Liver (tissue), 9 donors: ENCODE data around the gene DIP2C. TPM values are rescaled to one million over a fixed set of nuclear protein-coding genes. Genes with fewer than 3 reads are reported as not detected.

Experiments
- DNase-seq: peaks from one replicate; pipeline ENCODE4 v3.0.0-alpha.2; 2017; ENCODE audit warnings: low spot score
- H3K27ac ChIP-seq, 2 donors: one replicate each; pipeline ENCODE4 v1.7.0; 2013; ENCODE audit warnings: inconsistent platforms in 2 of 2, low read length in 2 of 2, control low read depth in 1 of 2, low read depth in 1 of 2, mild to moderate bottlenecking in 1 of 2
- H3K27me3 ChIP-seq, 4 donors: one replicate each; pipeline versions ENCODE4 v1.6.1 to v1.7.0; 2013; ENCODE audit warnings: low read length in 3 of 4, inconsistent platforms in 1 of 4, mild to moderate bottlenecking in 1 of 4, moderate library complexity in 1 of 4; ENCODE audit not compliant: control insufficient read depth in 4 of 4, insufficient read depth in 4 of 4
- H3K36me3 ChIP-seq, 4 donors: one replicate each; pipeline versions ENCODE4 v1.6.1 to v1.7.0; 2013; ENCODE audit warnings: low read length in 3 of 4, mild to moderate bottlenecking in 3 of 4, low read depth in 1 of 4, moderate library complexity in 1 of 4; ENCODE audit not compliant: control insufficient read depth in 4 of 4, insufficient read depth in 3 of 4
- H3K4me1 ChIP-seq, 4 donors: one replicate each; pipeline versions ENCODE4 v1.6.1 to v1.7.0; 2013; ENCODE audit warnings: low read length in 3 of 4, mild to moderate bottlenecking in 3 of 4, moderate library complexity in 1 of 4; ENCODE audit not compliant: control insufficient read depth in 4 of 4, insufficient read depth in 4 of 4
- H3K4me3 ChIP-seq, 3 donors: one replicate each; pipeline versions ENCODE4 v1.6.1 to v1.7.0; 2013; ENCODE audit warnings: low read length in 3 of 3, control low read depth in 1 of 3, low read depth in 1 of 3, mild to moderate bottlenecking in 1 of 3
- H3K9ac ChIP-seq, 2 donors: one replicate each; pipeline ENCODE4 v1.7.0; 2013; ENCODE audit warnings: low read length in 2 of 2, mild to moderate bottlenecking in 2 of 2, moderate library complexity in 2 of 2, control low read depth in 1 of 2, low read depth in 1 of 2
- H3K9me3 ChIP-seq, 4 donors: one replicate each; pipeline versions ENCODE4 v1.6.1 to v1.7.0; 2013; ENCODE audit warnings: low read length in 3 of 4; ENCODE audit not compliant: control insufficient read depth in 4 of 4
- EGR1 ChIP-seq, 2 donors: IDR thresholded peaks; 2 replicates each; pipeline ENCODE4 v1.6.1; 2016 to 2018; ENCODE audit warnings: antibody characterized with exemption in 2 of 2, low read depth in 2 of 2
- FOXA1 ChIP-seq: IDR thresholded peaks from 2 replicates; pipeline ENCODE4 v1.6.1; 2016; ENCODE audit warnings: antibody characterized with exemption
- FOXA2 ChIP-seq: IDR thresholded peaks from 2 replicates; pipeline ENCODE4 v1.6.1; 2016; ENCODE audit warnings: antibody characterized with exemption
- HNF4A ChIP-seq, 2 donors: conservative IDR thresholded peaks; 2 replicates each; pipeline ENCODE4 v1.6.1; 2016; ENCODE audit warnings: antibody characterized with exemption in 2 of 2, mild to moderate bottlenecking in 2 of 2
- HNF4G ChIP-seq: IDR thresholded peaks from 2 replicates; pipeline ENCODE4 v1.6.1; 2016; ENCODE audit warnings: antibody characterized with exemption
- JUND ChIP-seq, 2 donors: IDR thresholded peaks; 2 replicates each; pipeline ENCODE4 v1.6.1; 2016; ENCODE audit warnings: antibody characterized with exemption in 2 of 2
- NR2F2 ChIP-seq: IDR thresholded peaks from 2 replicates; pipeline ENCODE4 v1.6.1; 2016; ENCODE audit warnings: antibody characterized with exemption
- RAD21 ChIP-seq, 2 donors: IDR thresholded peaks; 2 replicates each; pipeline ENCODE4 v1.6.1; 2016; ENCODE audit warnings: antibody characterized with exemption in 2 of 2, mild to moderate bottlenecking in 2 of 2
- RXRA ChIP-seq, 2 donors: IDR thresholded peaks; 2 replicates each; pipeline ENCODE4 v1.6.1; 2017 to 2018; ENCODE audit warnings: antibody characterized with exemption in 2 of 2, mild to moderate bottlenecking in 1 of 2
- SP1 ChIP-seq: IDR thresholded peaks from 2 replicates; pipeline ENCODE4 v1.6.1; 2018; ENCODE audit warnings: antibody characterized with exemption, mild to moderate bottlenecking
- TAF1 ChIP-seq: conservative IDR thresholded peaks from 2 replicates; pipeline ENCODE4 v1.6.1; 2016; ENCODE audit warnings: antibody characterized with exemption, mild to moderate bottlenecking
- YY1 ChIP-seq: IDR thresholded peaks from 2 replicates; pipeline ENCODE4 v1.6.1; 2016; ENCODE audit warnings: antibody characterized with exemption, mild to moderate bottlenecking
- WGBS: extraction: QIAGEN DNeasy Blood & Tissue Kit; methylation state at CpG from one replicate; pipeline ENCODE4 v1.1.7; 2013; 5-methylcytosine and 5-hydroxymethylcytosine counted together
- polyA plus RNA-seq, 2 donors: library from polyadenylated mRNA; stranded (reverse) in 1 of 2; unstranded in 1 of 2; fragments of 200-250 nt in 1 of 2; fragments of >200 nt in 1 of 2; fragmentation: Nextera tagmentation in 1 of 2; extraction: Ambion mirVana in 1 of 2; gene quantifications; one replicate each; pipeline versions ENCODE4 v1.2.1 to v1.2.3, GENCODE V29; 2013 to 2015
- total RNA-seq, 2 donors: library from RNA; depleted of rRNA; stranded (reverse); fragments of >200 nt; gene quantifications; one replicate each; pipeline ENCODE4 v1.2.3, GENCODE V29; 2014
- TF ChIP-seq, protein P1 (sequence below): IDR thresholded peaks from 2 replicates; pipeline ENCODE4 v1.6.1; 2016; ENCODE audit warnings: antibody characterized with exemption, mild to moderate bottlenecking
- TF ChIP-seq, protein P2 (sequence below): IDR thresholded peaks from 2 replicates; pipeline ENCODE4 v1.6.1; 2016; ENCODE audit warnings: antibody characterized with exemption
- TF ChIP-seq, protein P3 (sequence below): IDR thresholded peaks from 2 replicates; pipeline ENCODE4 v1.6.1; 2016; ENCODE audit warnings: antibody characterized with exemption
- TF ChIP-seq, protein P4 (sequence below): fragments of 150-350 bp; IDR thresholded peaks from 2 replicates; pipeline ENCODE4 v1.5.1; 2017; ENCODE audit warnings: improper control_type of control experiment, low read depth, low read length; ENCODE audit not compliant: missing input control
- TF ChIP-seq, protein P5 (sequence below): IDR thresholded peaks from 2 replicates; pipeline ENCODE4 v1.6.1; 2016; ENCODE audit warnings: antibody characterized with exemption
- donor health status: healthy.
- donor health status: healthy.
- donor health status: healthy.
- donor health status: healthy.
- donor health status: healthy.

DIP2C gene
- total and polyA plus RNA-seq, 4 donors, result 4.2 to 12.2 (median 5.7) TPM

DNA sequence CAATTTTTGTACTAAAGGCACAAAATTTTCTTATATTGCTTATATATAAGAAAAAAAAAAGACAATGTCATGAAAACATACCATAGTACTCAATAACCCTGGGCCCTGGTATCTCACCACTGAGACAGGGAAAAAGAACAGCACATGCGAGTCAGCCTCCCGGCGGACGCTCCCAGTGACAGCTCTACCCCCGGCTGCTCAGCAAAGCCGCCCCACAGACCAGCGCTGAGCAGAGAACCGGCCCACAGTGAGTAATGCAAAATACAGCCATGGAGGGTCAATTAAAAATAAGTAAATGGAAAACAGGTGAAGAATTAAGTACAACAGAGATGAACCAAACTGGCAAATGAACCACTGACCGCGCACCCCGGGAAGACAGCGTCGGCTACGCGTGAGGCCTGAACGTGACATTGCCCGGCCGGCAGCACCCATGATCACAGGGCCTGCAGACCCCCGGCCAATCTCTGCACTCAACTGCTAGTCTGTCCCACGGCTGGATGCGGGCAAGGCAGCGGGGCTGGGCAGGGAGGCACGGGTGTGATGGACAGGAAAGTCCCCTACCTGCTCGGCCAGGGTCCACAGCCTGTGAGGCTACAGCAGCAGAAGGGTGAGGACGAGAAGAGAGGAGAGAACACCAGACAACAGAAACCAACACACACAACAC lies 378.4 kb downstream of the DIP2C start:
- WGBS, result 97% methylated on average over 25 of the region's 25 CpGs
- Histone ChIP-seq H3K27me3 (no peaks in the 10 kb centered on the region), H3K9ac (no peak overlapping the region), H3K4me3 (no peak overlapping the region), H3K4me1 (peaks cover 13 to 47% (median 38%) of the 10 kb centered on the region in 4 donors), H3K36me3 (no peaks in the 10 kb centered on the region), H3K9me3 (no peaks in the 10 kb centered on the region), H3K27ac (no peak overlapping the region)
- no peak for DNase-seq
- TF ChIP-seq HNF4G (no peak), HNF4A (conservative IDR thresholded peaks at IDR 0.05) (no peak), FOXA2 (no peak), TAF1 (no peak), JUND (IDR thresholded peaks at IDR 0.05) (no peak), SP1 (no peak), FOXA1 (no peak), EGR1 (IDR thresholded peaks at IDR 0.05; ENCODE audit: low read depth in 2 of 2) (no peak), YY1 (no peak), NR2F2 (no peak), RXRA (IDR thresholded peaks at IDR 0.05) (no peak), RAD21 (IDR thresholded peaks at IDR 0.05) (no peak)
- TF ChIP-seq, protein P1, sequence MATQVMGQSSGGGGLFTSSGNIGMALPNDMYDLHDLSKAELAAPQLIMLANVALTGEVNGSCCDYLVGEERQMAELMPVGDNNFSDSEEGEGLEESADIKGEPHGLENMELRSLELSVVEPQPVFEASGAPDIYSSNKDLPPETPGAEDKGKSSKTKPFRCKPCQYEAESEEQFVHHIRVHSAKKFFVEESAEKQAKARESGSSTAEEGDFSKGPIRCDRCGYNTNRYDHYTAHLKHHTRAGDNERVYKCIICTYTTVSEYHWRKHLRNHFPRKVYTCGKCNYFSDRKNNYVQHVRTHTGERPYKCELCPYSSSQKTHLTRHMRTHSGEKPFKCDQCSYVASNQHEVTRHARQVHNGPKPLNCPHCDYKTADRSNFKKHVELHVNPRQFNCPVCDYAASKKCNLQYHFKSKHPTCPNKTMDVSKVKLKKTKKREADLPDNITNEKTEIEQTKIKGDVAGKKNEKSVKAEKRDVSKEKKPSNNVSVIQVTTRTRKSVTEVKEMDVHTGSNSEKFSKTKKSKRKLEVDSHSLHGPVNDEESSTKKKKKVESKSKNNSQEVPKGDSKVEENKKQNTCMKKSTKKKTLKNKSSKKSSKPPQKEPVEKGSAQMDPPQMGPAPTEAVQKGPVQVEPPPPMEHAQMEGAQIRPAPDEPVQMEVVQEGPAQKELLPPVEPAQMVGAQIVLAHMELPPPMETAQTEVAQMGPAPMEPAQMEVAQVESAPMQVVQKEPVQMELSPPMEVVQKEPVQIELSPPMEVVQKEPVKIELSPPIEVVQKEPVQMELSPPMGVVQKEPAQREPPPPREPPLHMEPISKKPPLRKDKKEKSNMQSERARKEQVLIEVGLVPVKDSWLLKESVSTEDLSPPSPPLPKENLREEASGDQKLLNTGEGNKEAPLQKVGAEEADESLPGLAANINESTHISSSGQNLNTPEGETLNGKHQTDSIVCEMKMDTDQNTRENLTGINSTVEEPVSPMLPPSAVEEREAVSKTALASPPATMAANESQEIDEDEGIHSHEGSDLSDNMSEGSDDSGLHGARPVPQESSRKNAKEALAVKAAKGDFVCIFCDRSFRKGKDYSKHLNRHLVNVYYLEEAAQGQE, result no peak
- TF ChIP-seq, protein P2, sequence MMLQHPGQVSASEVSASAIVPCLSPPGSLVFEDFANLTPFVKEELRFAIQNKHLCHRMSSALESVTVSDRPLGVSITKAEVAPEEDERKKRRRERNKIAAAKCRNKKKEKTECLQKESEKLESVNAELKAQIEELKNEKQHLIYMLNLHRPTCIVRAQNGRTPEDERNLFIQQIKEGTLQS, result no peak
- TF ChIP-seq, protein P3, sequence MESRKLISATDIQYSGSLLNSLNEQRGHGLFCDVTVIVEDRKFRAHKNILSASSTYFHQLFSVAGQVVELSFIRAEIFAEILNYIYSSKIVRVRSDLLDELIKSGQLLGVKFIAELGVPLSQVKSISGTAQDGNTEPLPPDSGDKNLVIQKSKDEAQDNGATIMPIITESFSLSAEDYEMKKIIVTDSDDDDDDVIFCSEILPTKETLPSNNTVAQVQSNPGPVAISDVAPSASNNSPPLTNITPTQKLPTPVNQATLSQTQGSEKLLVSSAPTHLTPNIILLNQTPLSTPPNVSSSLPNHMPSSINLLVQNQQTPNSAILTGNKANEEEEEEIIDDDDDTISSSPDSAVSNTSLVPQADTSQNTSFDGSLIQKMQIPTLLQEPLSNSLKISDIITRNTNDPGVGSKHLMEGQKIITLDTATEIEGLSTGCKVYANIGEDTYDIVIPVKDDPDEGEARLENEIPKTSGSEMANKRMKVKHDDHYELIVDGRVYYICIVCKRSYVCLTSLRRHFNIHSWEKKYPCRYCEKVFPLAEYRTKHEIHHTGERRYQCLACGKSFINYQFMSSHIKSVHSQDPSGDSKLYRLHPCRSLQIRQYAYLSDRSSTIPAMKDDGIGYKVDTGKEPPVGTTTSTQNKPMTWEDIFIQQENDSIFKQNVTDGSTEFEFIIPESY, result no peak
- TF ChIP-seq, protein P4, sequence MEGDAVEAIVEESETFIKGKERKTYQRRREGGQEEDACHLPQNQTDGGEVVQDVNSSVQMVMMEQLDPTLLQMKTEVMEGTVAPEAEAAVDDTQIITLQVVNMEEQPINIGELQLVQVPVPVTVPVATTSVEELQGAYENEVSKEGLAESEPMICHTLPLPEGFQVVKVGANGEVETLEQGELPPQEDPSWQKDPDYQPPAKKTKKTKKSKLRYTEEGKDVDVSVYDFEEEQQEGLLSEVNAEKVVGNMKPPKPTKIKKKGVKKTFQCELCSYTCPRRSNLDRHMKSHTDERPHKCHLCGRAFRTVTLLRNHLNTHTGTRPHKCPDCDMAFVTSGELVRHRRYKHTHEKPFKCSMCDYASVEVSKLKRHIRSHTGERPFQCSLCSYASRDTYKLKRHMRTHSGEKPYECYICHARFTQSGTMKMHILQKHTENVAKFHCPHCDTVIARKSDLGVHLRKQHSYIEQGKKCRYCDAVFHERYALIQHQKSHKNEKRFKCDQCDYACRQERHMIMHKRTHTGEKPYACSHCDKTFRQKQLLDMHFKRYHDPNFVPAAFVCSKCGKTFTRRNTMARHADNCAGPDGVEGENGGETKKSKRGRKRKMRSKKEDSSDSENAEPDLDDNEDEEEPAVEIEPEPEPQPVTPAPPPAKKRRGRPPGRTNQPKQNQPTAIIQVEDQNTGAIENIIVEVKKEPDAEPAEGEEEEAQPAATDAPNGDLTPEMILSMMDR, result no peak
- TF ChIP-seq, protein P5, sequence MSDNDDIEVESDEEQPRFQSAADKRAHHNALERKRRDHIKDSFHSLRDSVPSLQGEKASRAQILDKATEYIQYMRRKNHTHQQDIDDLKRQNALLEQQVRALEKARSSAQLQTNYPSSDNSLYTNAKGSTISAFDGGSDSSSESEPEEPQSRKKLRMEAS, result no peak
